ENCODE measurements around the gene PKD2L2. TPM values are rescaled to one million over a fixed set of nuclear protein-coding genes. Genes with fewer than 3 reads are reported as not detected.
"Not testable (repeated sequence)": the region's sequence is repeated elsewhere in the genome, so short reads cannot be mapped to it uniquely, and the experiment has no call there.

Gene PKD2L2
- total and polyA plus RNA-seq, 2 of the 4 experiments (the other 2 are of a cell fraction) = not detected

DNA sequence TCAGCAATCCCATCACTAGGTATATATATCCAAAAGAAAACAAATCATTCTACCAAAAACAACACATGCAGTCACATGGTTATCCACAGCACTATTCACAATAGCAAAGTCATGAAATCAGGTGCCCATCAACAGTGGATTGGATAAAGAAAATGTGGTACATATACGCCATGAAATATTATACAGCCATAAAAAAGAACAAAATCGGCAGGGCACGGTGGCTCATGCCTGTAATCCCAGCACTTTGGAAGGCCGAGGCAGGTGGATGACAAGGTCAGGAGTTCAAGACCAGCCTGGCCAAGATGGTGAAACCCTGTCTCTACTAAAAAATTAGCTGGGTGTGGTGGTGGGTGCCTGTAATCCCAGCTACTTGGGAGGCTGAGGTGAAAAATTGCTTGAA is 55.0 kb downstream of the PKD2L2 start:
- H2BK20ac ChIP-seq (ENCODE audit: low read depth, low read length); DNase-seq; H3K9ac ChIP-seq (ENCODE audit: low read depth, low read length); dilution Hi-C loops (cut with HindIII; ENCODE audit: low sequenced_read_pairs, unreplicated experiment); H2AK5ac ChIP-seq (ENCODE audit: low read depth, low read length); H2BK120ac ChIP-seq (ENCODE audit: low read depth, low read length); H3K56ac ChIP-seq (ENCODE audit: extremely low read depth, insufficient read depth, low read length); BruUV-seq (replicated peaks); intact Hi-C loops (cut with micrococcal nuclease); in situ Hi-C loops (cut with MboI; ENCODE audit: low sequenced_read_pairs); H3K14ac ChIP-seq (replicated peaks; ENCODE audit: low read depth, low read length); CTCF ChIA-PET; H3K79me1 ChIP-seq (ENCODE audit: low read depth in 1 of 2, low read length in 2 of 2); H4K8ac ChIP-seq (ENCODE audit: low read depth in 2 of 2, low read length in 2 of 2); H3K9me3 ChIP-seq (ENCODE audit: control insufficient read depth, insufficient read depth, low read length); H3K9me1 ChIP-seq (ENCODE audit: insufficient read depth, low read length); H3K4me1 ChIP-seq (ENCODE audit: control insufficient read depth, insufficient read depth, low read length); H3K27ac ChIP-seq (ENCODE audit: insufficient read depth, low read length); ATAC-seq (ENCODE audit: low read depth); H4K20me1 ChIP-seq (ENCODE audit: insufficient read depth, low read length); H3K23ac ChIP-seq (ENCODE audit: low read depth, low read length); H4K5ac ChIP-seq (ENCODE audit: low read depth, low read length); H3K4ac ChIP-seq (ENCODE audit: low read depth, low read length); H4K91ac ChIP-seq (ENCODE audit: insufficient read depth, low read depth, low read length); H2BK5ac ChIP-seq (ENCODE audit: low read depth, low read length, poor library complexity, severe bottlenecking); POLR2A ChIA-PET (ENCODE audit: unreplicated experiment); H3K4me2 ChIP-seq (ENCODE audit: low read depth, low read length); H2AK9ac ChIP-seq (replicated peaks; ENCODE audit: low read depth, low read length, poor library complexity); H3K27me3 ChIP-seq (ENCODE audit: control insufficient read depth, insufficient read depth, low read length); H3K4me3 ChIP-seq (ENCODE audit: insufficient read depth, low read depth, low read length); H2AFZ ChIP-seq (replicated peaks; ENCODE audit: low read length, poor library complexity); H3K18ac ChIP-seq (ENCODE audit: low read depth, low read length); H2BK15ac ChIP-seq (ENCODE audit: low read depth, low read length): not testable (repeated sequence)
- H3K36me3 ChIP-seq (ENCODE audit: control insufficient read depth, insufficient read depth, low read length) = peaks cover 44% of the 10 kb centered on the region
- WGBS, 2 experiments (ENCODE audit: extremely low coverage in 2 of 2, insufficient read length in 1 of 2) = no CpG with 5 or more reads among the region's 4 CpGs

All from IMR-90 (cell line).